Fibroblast of skin of abdomen (primary cell): ENCODE measurements around the gene RCAN3.
A peak's percentile ranks its signal among the peaks of the same experiment; 100 is the strongest.

ENCODE experiments used
- DNase-seq: peaks from one replicate; pipeline ENCODE4 v3.0.0-alpha.2; 2013

RCAN3 gene

GRCh38 chr1:24551960-24552571, 49.4 kb downstream of the RCAN3 start:
- DNase-seq, result peak; percentile 10

GRCh38 chr1:24553931-24554330, 51.3 kb downstream of the RCAN3 start:
- no peak for DNase-seq

- no peak for DNase-seq
Measured at GRCh38 chr1:24554714-24555113, 52.1 kb downstream of the RCAN3 start.

- DNase-seq, result no peak
Measured at GRCh38 chr1:24555591-24556413, 53.2 kb downstream of the RCAN3 start, which contains the start of gene NCMAP. Gene NCMAP, plus strand, starts transcription at chr1:24556087. Its CDS starts 39,344 bp downstream, at chr1:24595431.

GRCh38 chr1:24556414-24556795, 53.8 kb downstream of the RCAN3 start:
- no peak for DNase-seq

GRCh38 chr1:24557220-24557619, 54.6 kb downstream of the RCAN3 start:
- no peak for DNase-seq

GRCh38 chr1:24557711-24558131, 55.1 kb downstream of the RCAN3 start:
- DNase-seq, result no peak

- DNase-seq, result no peak
Measured at GRCh38 chr1:24558455-24558854, 55.8 kb downstream of the RCAN3 start.

- DNase-seq, result no peak
Measured at GRCh38 chr1:24558902-24559791, 56.5 kb downstream of the RCAN3 start.

- DNase-seq, result no peak
Measured at GRCh38 chr1:24560361-24560760, 57.7 kb downstream of the RCAN3 start.

GRCh38 chr1:24562625-24563024, 60.0 kb downstream of the RCAN3 start:
- DNase-seq, result no peak

GRCh38 chr1:24564695-24565094, 62.1 kb downstream of the RCAN3 start:
- no peak for DNase-seq

GRCh38 chr1:24566236-24566867, 63.7 kb downstream of the RCAN3 start:
- peak; percentile 36 for DNase-seq

GRCh38 chr1:24567792-24568388, 65.3 kb downstream of the RCAN3 start:
- DNase-seq, result no peak

GRCh38 chr1:24568475-24568874, 65.8 kb downstream of the RCAN3 start:
- no peak for DNase-seq

GRCh38 chr1:24570265-24571125, 67.9 kb downstream of the RCAN3 start:
- no peak for DNase-seq

GRCh38 chr1:24572301-24572700, 69.7 kb downstream of the RCAN3 start:
- DNase-seq, result no peak

- DNase-seq, result no peak
Measured at GRCh38 chr1:24575905-24576587, 73.4 kb downstream of the RCAN3 start.

GRCh38 chr1:24578846-24579245, 76.2 kb downstream of the RCAN3 start:
- DNase-seq, result no peak

- no peak for DNase-seq
Measured at GRCh38 chr1:24580756-24581155, 78.1 kb downstream of the RCAN3 start.
